Renal cortical epithelial cell (primary cell): ENCODE measurements around the gene KCNA3. TPM values are rescaled to one million over a fixed set of nuclear protein-coding genes. Genes with fewer than 3 reads are reported as not detected.

Experiments used
- DNase-seq: peaks from one replicate; pipeline ENCODE4 v3.0.0-alpha.2; 2011; ENCODE audit warnings: low read depth
- total RNA-seq: library from RNA; depleted of rRNA; stranded (reverse); fragments of >200 nt; gene quantifications from 2 replicates; pipeline ENCODE4 v1.2.3, GENCODE V29; 2014

KCNA3 gene
- not detected in 2 replicates for total RNA-seq

DNA sequence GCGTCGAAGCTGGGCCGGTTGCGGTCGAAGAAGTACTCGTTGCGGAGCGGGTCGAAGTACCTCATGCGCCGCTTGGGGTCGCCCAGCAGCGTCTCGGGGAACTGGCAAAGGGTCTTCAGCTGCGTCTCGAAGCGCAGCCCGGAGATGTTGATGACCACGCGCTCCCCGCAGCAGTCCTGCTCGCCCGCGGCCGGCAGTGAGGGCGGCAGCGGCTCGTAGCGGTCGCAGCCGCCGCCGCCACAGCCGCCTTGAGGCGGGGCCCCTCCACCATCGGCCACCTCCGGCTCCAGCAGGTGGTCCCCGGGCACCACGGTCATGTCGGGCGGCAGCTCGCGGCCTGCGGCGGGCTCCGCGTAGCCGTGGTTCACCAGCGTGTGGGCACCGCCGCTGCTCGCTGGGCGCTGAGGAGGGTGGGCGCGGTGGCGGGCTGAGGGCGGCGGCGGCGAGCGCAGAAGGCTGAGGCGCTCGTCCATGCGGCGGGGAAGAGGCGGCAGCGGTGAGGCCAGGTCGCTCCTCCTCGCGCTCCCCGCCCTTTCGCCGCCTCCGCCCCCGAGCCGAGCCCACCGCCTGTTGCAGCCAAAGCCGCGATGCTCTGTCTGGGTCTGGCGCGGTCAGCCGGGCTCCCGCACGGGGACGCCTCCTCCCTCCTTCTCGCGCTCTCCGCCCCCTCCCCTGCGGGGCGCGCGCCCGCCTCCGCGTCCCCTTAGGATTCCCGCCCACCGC, at the start of gene KCNA3:
TSS of gene KCNA3 (minus strand) at position 604 of the 723 bp plus-strand sequence. CDS start at position 473, 131 bp downstream.
- DNase-seq, result no peak

DNA sequence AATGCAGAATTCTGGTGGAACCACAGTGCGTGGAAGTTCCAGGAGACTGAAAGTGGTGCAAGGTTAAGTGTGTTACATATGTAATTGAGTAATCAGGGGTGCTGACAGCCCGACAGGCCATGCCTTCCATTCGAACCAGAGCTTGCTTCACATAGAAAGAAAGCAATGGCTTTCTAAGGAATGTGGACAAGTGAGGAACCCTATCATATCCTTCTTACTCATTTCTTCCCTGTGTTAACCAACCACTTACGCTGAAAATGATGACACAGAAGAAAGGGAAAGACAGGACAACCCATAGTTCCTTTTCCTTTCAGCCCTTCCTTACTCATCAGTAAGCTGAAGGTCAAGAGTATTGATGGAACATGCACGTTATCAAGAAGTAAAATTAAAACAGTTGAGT, 48.1 kb upstream of the KCNA3 start:
- DNase-seq, result no peak

DNA sequence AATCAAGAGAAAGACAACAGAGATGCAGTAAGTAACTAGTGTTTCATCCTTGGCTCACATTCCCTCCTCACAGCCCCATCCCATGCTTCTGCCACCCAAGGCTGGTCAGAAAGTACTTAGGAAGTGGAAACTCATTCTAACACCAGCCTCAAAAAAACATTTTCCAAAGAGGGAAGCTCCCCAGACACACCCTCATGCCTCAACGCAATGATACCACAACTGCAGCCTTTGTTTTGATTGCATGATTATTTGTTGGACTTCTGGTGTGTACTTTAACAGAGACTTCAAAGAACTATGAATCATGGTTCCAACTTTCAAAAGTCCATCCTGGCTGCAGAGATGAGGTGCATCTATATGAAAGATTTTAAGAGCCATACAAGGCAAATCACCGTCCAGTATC, 45.2 kb upstream of the KCNA3 start:
- no peak for DNase-seq

DNA sequence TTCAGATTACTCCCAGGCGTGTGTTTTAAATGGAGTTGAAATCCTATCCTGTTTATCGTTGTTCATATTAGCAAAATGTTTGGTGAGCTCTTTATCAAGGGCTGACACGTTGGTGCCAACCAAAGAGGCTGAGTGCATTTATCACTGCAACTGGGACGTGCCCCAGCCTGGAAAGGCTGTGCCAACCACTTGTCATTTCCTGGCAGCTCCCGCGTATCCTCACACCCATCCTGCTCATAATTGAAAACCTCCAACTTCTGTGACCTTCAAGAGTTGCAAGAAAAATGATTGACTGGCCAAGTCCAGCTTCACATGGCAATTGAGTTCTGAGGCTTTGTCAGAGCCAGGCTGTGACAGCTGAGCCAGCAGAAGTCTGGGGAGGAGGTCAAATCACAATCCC, 43.7 kb upstream of the KCNA3 start:
- no peak for DNase-seq

DNA sequence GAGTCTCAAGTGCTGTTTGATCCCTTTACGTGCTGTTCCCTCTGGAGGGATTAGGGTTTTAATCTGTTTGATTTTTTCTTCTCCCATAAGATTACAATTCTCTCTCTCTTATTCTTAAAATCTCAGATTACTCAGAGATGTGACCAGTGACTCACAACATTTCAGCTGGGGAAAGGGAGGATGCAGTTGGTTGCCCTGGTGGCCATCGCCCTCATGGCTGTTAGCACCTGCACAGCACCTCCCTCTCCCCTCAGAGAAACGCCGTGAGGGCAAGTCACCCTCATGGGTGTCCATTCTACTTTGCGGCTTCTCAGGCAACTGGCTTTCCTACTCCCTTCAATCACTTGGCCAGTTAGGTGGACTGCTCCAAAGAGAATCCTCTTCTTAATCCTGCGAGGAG, 42.4 kb upstream of the KCNA3 start:
- no peak for DNase-seq

DNA sequence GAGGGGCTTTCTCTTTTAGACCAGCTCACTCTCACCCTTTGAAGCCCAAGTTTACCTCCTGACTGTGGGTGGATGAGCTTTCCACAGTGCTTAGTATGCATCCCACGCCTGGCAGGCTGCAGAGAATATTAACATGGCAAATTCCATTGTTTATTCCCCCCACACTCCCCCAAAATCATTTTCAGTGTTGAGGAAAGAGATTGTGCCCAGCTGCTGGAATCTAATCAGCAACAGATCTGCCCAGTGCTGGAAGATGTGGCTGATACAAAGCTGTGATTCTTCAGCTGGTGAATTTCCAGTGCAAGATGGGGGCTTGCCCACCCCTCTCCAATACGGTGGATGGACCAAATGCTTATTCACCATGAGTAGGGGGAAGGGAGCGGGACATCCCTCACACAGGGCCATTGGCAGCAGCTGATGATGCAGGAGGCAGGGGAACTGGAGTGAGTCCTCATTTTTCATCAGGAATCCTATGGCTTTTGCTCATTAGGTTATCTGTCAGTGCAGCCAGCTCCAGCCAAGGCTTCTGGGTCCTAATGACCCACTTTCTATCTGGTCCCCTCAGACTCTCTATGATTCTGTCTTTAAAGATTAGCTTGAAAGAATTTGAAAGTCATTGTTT, 39.7 kb upstream of the KCNA3 start:
- DNase-seq, result no peak

DNA sequence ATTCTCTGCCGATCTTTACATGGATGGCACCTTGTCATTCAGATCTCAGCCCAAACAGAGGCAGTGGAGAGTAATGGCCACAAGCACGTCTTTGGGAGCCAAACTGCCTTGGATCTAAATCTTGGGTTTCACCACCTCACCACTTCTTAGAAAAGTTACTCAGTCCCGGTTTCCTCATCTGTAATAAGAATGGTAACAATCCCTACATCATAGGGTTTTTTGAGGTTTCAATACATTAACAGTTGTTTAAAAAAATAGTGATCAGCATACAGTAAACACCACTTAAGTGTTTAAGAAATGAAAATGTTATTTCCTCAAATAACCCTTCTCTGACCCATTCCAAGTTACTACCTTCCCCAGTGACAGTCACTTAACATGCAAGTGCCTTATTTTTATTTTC, 38.5 kb upstream of the KCNA3 start:
- no peak for DNase-seq

DNA sequence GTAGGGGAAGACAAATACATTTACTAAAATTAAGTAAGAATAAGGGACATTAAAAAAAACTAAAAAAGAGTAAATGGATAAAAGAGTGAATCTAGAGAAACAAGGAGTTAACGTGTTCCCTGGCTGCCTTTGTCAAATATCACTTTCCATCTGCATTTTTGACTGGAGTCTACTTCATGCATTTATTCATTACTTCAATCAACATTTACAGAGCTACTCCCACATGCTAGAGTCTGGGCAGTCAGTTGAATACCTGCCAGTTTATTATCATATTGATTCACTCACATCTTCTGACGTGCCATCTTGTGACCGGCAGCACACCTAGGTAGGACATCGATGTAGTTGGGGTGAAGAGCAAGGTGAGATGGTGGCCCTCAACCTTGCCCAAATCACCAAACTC, 35.6 kb upstream of the KCNA3 start:
- no peak for DNase-seq

DNA sequence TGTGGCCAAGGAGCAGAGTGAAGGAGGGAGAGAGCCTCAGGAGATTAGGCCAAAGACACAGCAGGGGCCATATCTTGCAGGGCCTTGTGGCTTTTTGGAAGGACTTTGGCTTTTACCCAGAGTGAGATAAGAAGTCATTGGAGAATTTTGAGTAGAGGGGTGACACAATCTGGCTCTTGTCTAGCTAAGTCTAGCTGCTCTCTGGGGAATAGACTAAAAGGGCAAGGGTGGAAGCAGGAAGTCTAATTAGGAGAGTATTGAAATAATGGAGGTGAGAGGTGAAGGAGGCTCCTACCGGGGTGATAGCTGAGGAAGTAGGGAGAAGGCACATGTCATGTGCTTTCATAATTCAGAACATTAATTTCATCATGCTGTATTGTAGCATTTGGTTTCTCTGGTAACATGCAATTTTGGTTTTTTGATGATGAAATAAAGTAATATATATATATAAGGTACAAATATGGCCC, 34.3 kb upstream of the KCNA3 start:
- DNase-seq, result no peak

DNA sequence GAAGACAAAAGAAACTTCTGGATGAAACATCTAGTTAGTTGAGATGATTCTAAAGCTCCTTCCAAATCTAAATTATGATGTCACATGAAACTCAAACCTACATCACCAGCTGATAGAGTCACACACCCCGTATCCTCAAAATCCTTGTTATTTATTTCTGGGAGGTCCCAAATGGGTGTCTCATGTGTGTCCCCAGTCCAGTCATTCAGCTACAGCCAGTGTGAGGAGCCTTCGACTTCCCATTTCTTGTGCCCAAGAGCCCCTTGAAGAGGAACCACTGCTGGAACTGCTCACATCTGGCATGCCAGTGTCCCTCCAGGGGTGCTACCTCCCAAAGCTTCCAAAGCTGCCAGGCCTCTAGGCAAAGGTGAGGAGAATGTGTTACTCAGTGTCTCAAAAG, 32.5 kb upstream of the KCNA3 start:
- DNase-seq, result no peak

DNA sequence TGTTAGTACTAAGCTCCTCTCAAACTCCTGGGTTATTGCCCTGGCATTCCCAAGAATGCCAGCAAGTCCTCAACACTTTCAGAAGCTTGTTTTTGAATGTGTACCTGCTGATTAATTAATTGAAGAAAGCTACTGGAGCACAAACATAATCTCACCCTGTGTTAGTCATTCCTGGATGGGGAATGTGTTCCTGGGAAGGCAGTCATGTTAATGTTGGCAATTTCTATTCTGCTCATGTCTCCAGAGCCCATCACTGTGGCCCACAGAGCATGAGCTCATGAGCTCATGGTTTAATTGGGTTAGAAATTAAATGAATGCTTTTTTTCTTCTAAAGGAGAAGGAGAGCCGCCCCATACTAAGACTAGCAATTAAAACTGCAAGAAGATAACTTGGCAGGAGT, 31.9 kb upstream of the KCNA3 start:
- DNase-seq, result peak; percentile 13

DNA sequence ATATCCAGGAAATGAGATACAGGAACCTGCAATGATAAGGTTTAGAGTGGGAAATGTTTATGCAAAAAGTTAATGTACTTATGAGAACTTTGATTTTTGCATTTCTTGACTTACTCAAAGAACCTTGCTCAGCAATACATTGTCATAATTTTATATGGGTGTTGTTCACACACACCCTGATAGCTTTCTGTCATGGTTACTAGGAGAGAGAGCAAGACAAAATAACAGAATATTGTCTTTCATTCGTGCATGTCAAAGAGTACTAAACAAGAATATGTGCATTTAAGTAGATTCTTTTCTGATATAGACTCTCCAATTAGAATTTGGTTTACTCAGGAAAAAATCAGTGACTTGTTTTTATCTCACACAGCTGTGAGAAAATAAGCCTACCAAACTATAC, 27.5 kb upstream of the KCNA3 start:
- no peak for DNase-seq

DNA sequence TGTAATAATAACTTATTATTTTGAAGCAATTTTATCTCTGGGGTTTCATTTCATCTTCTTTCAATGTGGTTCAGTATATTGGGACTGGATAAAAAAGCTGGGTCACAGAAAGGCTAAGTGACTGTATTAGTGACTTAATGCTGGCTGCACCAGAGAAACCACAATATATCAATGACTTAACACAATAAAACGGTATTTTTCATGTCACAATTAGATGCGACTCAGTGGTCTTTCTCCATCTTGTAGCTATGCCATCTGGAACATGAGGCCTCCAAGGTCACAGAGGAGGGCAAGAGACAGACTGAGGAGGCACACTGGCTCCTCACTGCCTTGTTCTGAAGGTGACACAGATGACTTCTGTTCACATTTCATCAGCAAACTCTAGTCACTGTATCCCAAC, 26.0 kb upstream of the KCNA3 start:
- DNase-seq, result no peak

DNA sequence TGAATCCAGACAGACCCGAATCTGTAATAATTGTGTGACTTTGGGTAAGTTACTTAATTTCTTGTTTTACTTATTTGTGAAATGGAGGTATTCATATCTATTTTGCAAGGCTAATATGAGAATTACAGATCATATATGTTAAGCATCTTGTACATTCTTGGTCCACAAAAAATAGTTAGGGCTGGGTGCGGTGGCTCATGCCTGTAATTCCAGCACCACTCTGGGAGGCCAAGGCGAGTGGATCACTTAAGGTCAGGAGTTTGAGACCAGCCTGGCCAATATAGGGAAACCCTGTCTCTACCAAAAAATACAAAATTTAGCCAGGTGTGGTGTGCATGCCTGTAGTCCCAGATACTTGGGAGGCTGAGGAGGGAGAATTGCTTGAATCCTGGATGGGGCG, 22.9 kb upstream of the KCNA3 start:
- no peak for DNase-seq

DNA sequence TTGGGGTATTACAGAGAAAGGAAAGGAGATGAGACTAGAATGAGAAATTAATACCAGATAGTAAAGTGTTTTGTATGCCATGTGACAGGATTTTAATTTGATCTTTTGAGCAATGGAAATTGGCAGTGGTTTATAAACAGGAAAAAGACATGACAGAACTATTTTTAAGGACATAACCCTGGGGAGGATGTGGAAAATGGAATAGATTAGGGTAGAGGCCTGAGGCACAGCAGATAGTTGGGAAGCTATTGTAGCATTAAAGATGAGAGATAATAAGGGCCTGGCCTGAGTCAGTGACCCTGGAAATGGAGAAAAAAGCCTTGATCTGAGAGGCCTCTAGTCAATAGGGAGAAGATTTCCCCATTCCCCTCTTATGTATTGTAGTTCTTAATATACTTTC, 22.1 kb upstream of the KCNA3 start:
- no peak for DNase-seq

DNA sequence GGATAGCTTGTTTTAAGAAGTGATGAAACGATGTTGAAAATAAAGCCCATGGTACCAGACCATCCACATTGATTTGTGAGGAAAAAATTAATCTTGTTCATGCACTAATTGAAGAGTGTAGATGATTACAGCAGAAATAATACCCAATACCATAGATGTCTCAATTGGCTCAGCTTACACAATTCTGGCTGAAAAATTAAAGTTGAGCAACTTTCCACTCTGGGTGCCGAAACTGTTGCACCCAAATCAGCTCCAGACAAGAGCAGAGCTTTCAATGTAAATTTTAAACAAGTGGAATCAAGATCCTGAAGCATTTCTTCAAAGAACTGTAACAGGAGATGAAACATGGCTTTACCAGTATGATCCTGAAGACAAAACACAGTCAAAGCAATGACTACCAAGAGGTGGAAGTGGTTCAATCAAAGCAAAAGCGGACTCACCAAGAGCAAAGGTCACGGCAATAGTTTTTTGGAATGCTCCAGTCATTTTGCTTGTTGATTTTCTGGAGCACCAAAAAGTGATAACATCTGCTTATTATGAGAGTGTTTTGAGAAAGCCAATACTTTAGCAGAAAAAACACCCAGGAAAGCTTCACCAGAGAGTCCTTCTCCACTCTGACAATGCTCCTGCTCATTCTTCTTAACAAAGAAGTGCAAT, 16.1 kb upstream of the KCNA3 start:
- no peak for DNase-seq

DNA sequence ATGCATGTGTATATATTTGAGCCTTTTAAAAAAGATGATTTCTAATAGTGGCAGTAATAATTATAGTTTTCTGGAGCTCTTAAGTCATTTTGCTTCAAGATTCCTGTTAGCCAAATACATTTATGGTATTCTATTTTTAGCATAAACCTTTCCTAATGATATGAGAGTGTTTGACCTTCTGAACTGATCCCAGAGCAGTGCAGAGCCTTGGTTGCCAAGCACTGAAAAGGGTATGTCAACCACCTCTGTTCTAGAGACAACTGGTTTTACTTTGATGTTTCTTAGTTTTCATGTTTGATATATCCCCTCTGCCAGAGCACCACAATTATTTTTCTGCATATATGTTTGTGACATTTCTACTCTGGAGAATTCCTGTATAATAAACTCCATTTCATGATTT, 15.1 kb upstream of the KCNA3 start:
- no peak for DNase-seq

DNA sequence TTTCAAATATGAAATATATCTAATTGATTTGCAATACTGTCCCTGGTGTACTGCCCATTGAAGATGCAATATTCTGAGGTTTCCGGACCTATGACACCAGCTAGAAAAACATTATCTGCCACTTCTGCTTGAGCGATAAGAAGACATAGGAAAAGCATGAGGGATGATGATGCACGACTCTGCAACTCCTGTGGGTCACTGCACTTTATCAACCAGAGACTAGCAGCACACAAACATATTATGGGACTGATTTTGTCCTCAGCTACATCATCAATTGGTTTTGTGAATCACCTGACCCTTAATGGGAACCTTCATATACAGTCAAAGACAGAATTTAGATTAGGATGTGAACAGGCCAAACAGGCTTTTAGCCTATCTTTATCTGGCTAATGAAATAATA, 13.8 kb upstream of the KCNA3 start:
- DNase-seq, result no peak

DNA sequence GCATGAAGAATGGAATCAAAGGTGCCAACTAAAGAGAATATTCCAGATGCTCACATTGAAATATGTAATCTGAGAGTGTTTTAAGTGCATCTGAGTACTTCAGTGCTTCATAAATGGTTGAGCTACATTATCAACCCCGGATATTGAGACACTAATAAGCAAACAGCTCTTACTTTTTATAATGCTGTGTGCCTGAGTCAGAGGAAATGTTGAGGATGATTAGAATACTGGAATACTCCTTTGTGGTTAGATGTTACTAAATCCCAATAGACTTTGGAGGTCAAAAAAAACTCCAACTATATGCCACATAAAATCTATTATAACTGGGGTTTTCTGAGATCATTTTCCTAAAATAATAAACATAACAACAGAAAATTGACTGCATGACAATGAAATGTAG, 12.5 kb upstream of the KCNA3 start:
- DNase-seq, result no peak

DNA sequence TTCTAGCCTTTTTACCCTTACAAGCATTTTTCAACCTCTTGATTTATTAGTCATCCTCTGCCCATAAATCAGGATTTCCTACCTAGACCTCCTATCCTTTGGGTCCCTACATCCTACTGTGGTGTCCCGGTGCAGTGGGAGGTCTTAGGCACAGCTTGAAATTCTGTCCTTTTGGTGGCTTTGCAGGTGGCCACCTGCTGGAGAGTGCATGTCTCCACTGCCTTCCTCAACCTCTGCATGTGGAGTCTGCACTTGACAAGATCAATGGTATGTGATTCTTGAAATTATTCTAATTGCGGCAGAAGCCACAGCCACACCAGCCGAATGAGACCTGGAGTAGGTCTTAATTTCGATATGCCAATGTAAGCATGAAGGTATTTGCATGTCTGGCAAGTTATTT, 11.4 kb upstream of the KCNA3 start:
- DNase-seq, result no peak

DNA sequence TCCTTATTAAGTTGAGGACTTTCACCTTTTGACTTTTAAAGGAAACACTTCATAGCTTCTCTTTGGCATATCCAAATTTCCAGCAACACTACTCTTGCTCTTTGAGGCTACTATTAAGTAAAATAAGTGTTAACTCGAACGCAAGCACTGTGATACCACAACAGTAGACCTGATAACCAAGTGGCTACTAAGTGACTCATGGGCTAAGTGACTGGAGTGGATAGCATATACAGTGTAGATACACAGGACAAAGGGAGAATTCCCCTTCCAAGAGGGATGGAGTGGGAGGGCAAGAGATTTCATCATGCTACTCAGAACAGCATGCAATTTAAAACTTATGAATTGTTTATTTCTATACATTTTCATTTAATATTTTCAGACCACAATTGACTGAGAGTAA, 9.8 kb upstream of the KCNA3 start:
- no peak for DNase-seq

DNA sequence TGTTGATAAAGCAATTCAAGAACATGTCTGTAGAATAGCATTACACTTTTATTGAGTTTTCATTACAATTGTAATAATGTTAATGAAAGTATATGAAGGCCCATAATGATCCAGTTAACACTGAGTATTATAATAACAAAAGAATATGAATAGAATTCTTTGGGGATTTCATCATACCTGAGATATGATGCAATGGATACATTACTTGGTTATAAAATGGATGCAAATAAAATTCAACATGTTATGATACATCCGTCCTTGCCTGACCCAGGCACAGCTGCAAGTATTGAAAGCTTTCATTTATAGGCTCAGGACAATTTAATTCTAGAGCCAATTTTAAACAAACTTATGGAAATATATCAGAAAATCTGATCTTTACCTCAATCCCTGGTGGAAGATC, 8.2 kb upstream of the KCNA3 start:
- no peak for DNase-seq

DNA sequence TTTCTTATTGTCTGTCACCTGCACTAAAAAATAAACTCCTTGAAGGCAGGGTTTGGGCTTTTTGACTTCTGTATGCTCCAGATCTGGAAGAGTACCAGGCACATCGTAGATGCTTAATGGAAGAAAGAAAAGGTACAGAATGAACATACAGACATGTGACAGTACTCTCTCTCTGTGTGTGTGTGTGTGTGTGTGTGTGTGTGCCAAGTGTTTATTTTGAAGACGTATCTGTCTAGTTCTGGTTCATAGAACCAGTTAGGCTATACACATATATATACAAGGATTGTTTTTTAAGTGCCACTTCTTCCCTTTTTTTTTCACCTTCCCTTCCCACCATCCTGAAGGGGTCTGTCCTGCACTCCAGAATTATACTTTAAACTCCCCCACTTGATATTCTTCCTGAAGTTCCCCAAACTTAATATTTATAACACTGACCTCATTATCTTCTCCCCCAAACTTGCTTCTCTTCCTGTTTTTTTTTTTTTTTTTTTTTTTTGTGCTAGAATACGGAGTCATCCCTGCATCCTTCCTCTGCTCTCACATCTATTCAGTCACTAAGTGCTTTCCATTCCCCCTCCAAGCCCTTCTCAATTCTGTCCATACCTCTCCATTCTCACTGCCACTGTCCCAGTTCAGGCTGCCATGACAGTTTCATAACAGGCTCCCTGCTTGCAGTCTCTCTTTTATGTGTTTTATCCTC, 5.4 kb upstream of the KCNA3 start:
- DNase-seq, result no peak
